Activated T-cell treated with anti-CD3 and anti-CD28 coated beads, Interleukin-2, amount 50 U/mL, for 4 hours (primary cell): ENCODE measurements around the gene SUGP1. TPM values are rescaled to one million over a fixed set of nuclear protein-coding genes. Genes with fewer than 3 reads are reported as not detected.

Experiments used
- ATAC-seq, 2 donors: fragments of 200-7000 bp; cut with Tn5 transposase; one replicate each; pipeline ENCODE4 v1.10.0; 2021
- DNase-seq: peaks from one replicate; pipeline ENCODE4 v3.0.0-alpha.2; 2020
- H3K27me3 Mint-ChIP-seq: one replicate; pipeline ENCODE4 v1.8.0; 2021; ENCODE audit warnings: low read depth, mixed read lengths
- H3K36me3 Mint-ChIP-seq: one replicate; pipeline ENCODE4 v1.8.0; 2022; ENCODE audit warnings: mixed read lengths; ENCODE audit not compliant: insufficient read depth
- H3K4me1 Mint-ChIP-seq: one replicate; pipeline ENCODE4 v1.8.0; 2021; ENCODE audit warnings: low read depth, mixed read lengths
- H3K4me3 Mint-ChIP-seq: one replicate; pipeline ENCODE4 v1.8.0; 2021; ENCODE audit warnings: mild to moderate bottlenecking, moderate library complexity, mixed read lengths
- H3K9me3 Mint-ChIP-seq: one replicate; pipeline ENCODE4 v1.8.0; 2021; ENCODE audit warnings: mixed read lengths
- total RNA-seq, 3 donors: library from RNA; stranded (reverse); gene quantifications; one replicate each; pipeline ENCODE4 v1.2.1, GENCODE V29; 2021

SUGP1 gene
- total RNA-seq, 3 donors from 2014 or later, result 54.8 to 61.8 (median 61.3) TPM

GRCh38 chr19:19348266-19348665 is 28.0 kb upstream of the SUGP1 start:
- no peak for DNase-seq
- Mint-ChIP-seq H3K27me3 (no peaks in the 10 kb centered on the region), H3K4me1 (no peaks in the 10 kb centered on the region), H3K9me3 (no peaks in the 10 kb centered on the region), H3K4me3 (no peak overlapping the region), H3K36me3 (peaks cover 28% of the 10 kb centered on the region)
- no peak for ATAC-seq

GRCh38 chr19:19347401-19348110 is 27.2 kb upstream of the SUGP1 start:
- Mint-ChIP-seq H3K4me3 (no peak overlapping the region), H3K9me3 (no peaks in the 10 kb centered on the region), H3K4me1 (no peaks in the 10 kb centered on the region), H3K36me3 (peaks cover 24% of the 10 kb centered on the region), H3K27me3 (no peaks in the 10 kb centered on the region)
- ATAC-seq (no peak), DNase-seq (no peak)

GRCh38 chr19:19345970-19346369 is 25.7 kb upstream of the SUGP1 start:
- H3K4me3 Mint-ChIP-seq, result no peak overlapping the region
- DNase-seq (no peak), ATAC-seq (no peak)
- H3K36me3 Mint-ChIP-seq, result peaks cover 21% of the 10 kb centered on the region
- H3K27me3 Mint-ChIP-seq, result no peaks in the 10 kb centered on the region
- no peaks in the 10 kb centered on the region for H3K4me1 Mint-ChIP-seq
- H3K9me3 Mint-ChIP-seq, result no peaks in the 10 kb centered on the region

DNA sequence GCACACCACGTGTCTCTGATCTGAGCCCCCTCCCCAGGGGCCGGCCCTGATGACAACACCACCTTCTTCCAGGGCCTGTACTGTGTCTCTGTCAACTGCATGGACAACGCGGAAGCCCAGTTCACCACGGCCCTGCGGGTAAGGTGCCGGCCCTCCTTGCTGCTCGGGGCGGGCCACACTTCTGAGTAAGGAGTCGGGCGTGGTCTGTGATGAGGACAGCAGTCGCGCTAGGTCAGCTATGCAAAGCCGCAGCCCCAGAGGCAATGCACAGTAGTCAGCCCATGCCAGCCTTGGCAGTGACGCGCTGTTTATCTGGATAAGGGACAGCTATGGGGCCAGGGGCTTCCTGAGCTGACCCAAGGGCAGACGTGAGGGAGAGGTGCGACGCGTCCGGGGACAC is 24.9 kb upstream of the SUGP1 start:
- DNase-seq (no peak), ATAC-seq (no peak)
- Mint-ChIP-seq H3K4me3 (no peak overlapping the region), H3K4me1 (no peaks in the 10 kb centered on the region), H3K36me3 (peaks cover 21% of the 10 kb centered on the region), H3K27me3 (no peaks in the 10 kb centered on the region), H3K9me3 (no peaks in the 10 kb centered on the region)

GRCh38 chr19:19343762-19344161 is 23.5 kb upstream of the SUGP1 start:
- no peaks in the 10 kb centered on the region for H3K9me3 Mint-ChIP-seq
- no peak overlapping the region for H3K4me3 Mint-ChIP-seq
- H3K36me3 Mint-ChIP-seq, result peaks cover 17% of the 10 kb centered on the region
- ATAC-seq (no peak), DNase-seq (no peak)
- H3K4me1 Mint-ChIP-seq, result no peaks in the 10 kb centered on the region
- no peaks in the 10 kb centered on the region for H3K27me3 Mint-ChIP-seq

DNA sequence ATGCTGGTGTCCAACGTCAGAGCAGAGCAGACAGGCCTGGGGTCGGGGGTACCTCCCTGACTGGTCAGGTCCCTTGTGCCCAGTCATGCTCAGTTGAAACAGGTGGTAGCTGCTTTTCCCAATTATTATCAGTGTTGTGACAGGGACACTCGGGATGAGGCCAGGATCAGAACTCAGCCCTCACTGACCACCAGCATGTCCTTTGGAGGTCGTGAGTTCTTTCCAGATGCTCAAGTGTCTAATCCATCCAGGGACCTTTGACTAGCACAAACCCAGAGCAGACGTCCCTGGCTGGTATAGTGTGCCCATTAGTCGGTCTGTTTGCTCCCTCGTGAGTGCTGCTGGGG is 22.7 kb upstream of the SUGP1 start:
- Mint-ChIP-seq H3K27me3 (no peaks in the 10 kb centered on the region), H3K36me3 (peaks cover 21% of the 10 kb centered on the region), H3K4me3 (no peak overlapping the region), H3K9me3 (no peaks in the 10 kb centered on the region), H3K4me1 (no peaks in the 10 kb centered on the region)
- DNase-seq (no peak), ATAC-seq (no peak)

- DNase-seq (no peak), ATAC-seq (no peak)
- Mint-ChIP-seq H3K4me1 (no peaks in the 10 kb centered on the region), H3K36me3 (peaks cover 20% of the 10 kb centered on the region), H3K9me3 (no peaks in the 10 kb centered on the region), H3K27me3 (no peaks in the 10 kb centered on the region), H3K4me3 (no peak overlapping the region)
These were observed 22.0 kb upstream of the SUGP1 start for GRCh38 chr19:19342086-19343015.

DNA sequence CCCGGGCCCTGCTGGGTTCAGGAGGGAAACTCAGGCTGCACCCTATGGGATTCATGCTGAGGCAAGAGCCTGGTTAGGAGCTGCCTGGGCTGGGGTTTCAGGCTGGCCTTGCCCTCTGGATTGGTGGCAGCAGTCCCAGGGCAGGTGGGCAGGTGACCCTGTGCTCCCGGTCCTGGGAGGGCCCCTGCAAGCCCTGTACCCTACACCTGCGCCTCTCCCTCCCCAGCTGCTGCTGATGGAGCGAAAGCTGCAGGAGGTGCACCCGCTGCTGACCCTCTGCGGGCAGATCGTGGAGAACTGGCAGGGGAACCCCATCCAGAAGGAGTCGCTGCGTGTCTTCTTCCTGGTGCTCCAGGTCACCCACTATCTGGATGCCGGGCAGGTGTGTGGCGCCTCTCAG is 20.7 kb upstream of the SUGP1 start:
- no peak for ATAC-seq
- H3K4me3 Mint-ChIP-seq, result no peak overlapping the region
- no peaks in the 10 kb centered on the region for H3K27me3 Mint-ChIP-seq
- no peaks in the 10 kb centered on the region for H3K4me1 Mint-ChIP-seq
- H3K36me3 Mint-ChIP-seq, result peaks cover 13% of the 10 kb centered on the region
- no peak for DNase-seq
- no peaks in the 10 kb centered on the region for H3K9me3 Mint-ChIP-seq

DNA sequence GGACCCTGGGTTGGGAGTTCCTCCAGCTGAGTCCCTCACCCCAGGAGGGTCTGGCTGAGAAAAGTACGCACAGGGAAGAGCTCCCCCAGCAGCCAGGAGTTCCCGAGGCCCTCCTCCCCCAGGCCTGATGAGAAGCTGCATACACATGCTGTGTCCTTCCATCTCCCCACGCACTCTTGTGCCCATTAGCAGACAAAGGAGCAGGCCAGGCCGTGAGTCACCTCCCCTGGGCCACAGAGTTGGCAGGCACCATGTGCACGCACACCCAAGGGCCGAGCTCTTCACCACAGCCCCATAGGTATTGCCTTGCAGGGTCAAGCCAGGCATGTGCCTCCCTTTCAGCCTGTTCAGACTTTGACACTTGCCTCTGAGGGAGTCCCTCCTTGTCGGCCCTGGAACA is 17.8 kb upstream of the SUGP1 start:
- H3K36me3 Mint-ChIP-seq, result peaks cover 13% of the 10 kb centered on the region
- no peak overlapping the region for H3K4me3 Mint-ChIP-seq
- no peaks in the 10 kb centered on the region for H3K27me3 Mint-ChIP-seq
- no peak for ATAC-seq
- peaks cover 5% of the 10 kb centered on the region for H3K4me1 Mint-ChIP-seq
- H3K9me3 Mint-ChIP-seq, result no peaks in the 10 kb centered on the region
- no peak for DNase-seq

DNA sequence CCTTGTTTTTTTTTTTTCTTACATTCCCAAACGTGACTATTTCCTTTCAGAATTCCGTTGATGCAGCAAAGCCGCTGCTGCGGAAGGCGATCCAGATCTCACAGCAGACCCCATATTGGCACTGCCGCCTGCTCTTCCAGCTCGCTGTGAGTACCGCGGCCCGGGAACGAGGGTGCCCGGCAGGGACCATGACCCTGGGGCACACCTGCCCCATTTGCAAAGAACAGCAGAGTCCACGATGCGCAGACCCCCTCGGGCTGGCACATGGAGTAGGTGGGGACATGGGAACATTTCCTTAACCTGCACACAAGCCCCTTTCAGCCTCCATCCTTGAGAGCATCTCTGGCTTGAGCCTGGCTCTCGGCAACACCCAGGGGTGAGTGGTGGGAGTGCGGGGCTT is 16.8 kb upstream of the SUGP1 start:
- H3K9me3 Mint-ChIP-seq, result no peaks in the 10 kb centered on the region
- no peak overlapping the region for H3K4me3 Mint-ChIP-seq
- peaks cover 5% of the 10 kb centered on the region for H3K4me1 Mint-ChIP-seq
- H3K27me3 Mint-ChIP-seq, result no peaks in the 10 kb centered on the region
- DNase-seq (no peak), ATAC-seq (no peak)
- H3K36me3 Mint-ChIP-seq, result peaks cover 13% of the 10 kb centered on the region

DNA sequence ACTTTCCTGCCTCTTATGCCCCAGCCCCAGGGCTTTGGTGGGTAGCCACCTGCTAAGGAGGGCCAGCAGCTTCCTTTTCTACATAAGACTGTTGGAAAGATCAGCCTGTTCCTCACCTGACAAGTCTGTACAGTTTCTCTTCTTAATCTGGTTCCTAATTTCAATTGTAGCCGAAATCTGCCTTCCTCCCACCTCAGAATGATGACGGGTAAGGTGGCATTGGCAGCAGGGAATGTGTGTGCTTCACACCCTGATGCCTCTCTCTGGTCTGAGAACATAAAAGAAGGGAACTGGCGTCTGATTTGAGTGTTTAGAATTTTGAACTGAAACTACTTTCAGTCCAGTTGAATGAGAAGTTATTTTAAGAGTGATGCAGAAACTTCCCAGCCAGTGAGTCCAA is 16.3 kb upstream of the SUGP1 start:
- DNase-seq (no peak), ATAC-seq (no peak)
- no peak overlapping the region for H3K4me3 Mint-ChIP-seq
- H3K27me3 Mint-ChIP-seq, result no peaks in the 10 kb centered on the region
- peaks cover 13% of the 10 kb centered on the region for H3K36me3 Mint-ChIP-seq
- H3K4me1 Mint-ChIP-seq, result peaks cover 5% of the 10 kb centered on the region
- H3K9me3 Mint-ChIP-seq, result no peaks in the 10 kb centered on the region

- peaks cover 13% of the 10 kb centered on the region for H3K36me3 Mint-ChIP-seq
- H3K27me3 Mint-ChIP-seq, result no peaks in the 10 kb centered on the region
- ATAC-seq (no peak), DNase-seq (no peak)
- H3K4me1 Mint-ChIP-seq, result peaks cover 5% of the 10 kb centered on the region
- no peak overlapping the region for H3K4me3 Mint-ChIP-seq
- H3K9me3 Mint-ChIP-seq, result no peaks in the 10 kb centered on the region
These were observed 15.3 kb upstream of the SUGP1 start for GRCh38 chr19:19335408-19336158.

DNA sequence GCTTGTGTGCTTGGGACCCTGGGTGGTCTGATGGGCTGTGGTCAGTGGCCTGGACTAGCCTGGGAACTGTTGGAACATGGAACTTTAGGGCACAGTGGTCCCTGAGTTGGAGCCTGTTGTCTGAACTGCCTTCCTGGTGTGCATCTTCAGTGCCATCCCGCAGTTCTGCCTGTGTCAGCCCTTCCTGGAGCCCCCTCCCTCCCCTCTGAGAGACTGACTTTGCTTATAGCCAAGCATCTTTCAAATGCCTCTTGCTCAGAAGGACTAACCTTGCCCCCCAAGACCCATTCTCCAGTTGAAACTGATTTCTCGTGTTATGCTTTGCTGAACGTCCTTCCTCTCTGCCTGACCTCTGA is 14.7 kb upstream of the SUGP1 start:
- Mint-ChIP-seq H3K9me3 (no peaks in the 10 kb centered on the region), H3K4me1 (peaks cover 5% of the 10 kb centered on the region), H3K4me3 (no peak overlapping the region), H3K27me3 (no peaks in the 10 kb centered on the region), H3K36me3 (peaks cover 13% of the 10 kb centered on the region)
- DNase-seq, result no peak
- ATAC-seq, result no peak

- Mint-ChIP-seq H3K36me3 (peaks cover 14% of the 10 kb centered on the region), H3K4me1 (peaks cover 6% of the 10 kb centered on the region), H3K27me3 (no peaks in the 10 kb centered on the region), H3K9me3 (no peaks in the 10 kb centered on the region), H3K4me3 (no peak overlapping the region)
- ATAC-seq, result no peak
- no peak for DNase-seq
These were observed 14.0 kb upstream of the SUGP1 start for GRCh38 chr19:19334063-19334988.
